ENCODE data around the gene HERC3. TPM values are rescaled to one million over a fixed set of nuclear protein-coding genes. Genes with fewer than 3 reads are reported as not detected.

The HERC3 gene
- total and polyA plus RNA-seq, 2 experiments from 2014 or later = 2.2 to 2.4 TPM

GRCh38 chr4:88702782-88703181, 110.5 kb downstream of the HERC3 start:
- ATAC-seq = no peak
- TF ChIP-seq NANOG (IDR thresholded peaks at IDR 0.05; ENCODE audit: borderline replicate concordance) (no peak), REST (IDR thresholded peaks at IDR 0.05; ENCODE audit: unreplicated experiment) (no peak), EZH2phosphoT487 (IDR thresholded peaks at IDR 0.05; ENCODE audit: unreplicated experiment) (no peak), JUNB (IDR thresholded peaks at IDR 0.05; ENCODE audit: unreplicated experiment) (no peak), POLR2AphosphoS5 (IDR thresholded peaks at IDR 0.05; ENCODE audit: low read depth) (no peak), STAT1 (IDR thresholded peaks at IDR 0.05; ENCODE audit: unreplicated experiment) (no peak), CREB1 (CRISPR knock-in tag; IDR thresholded peaks at IDR 0.05; ENCODE audit: low read depth) (no peak), ZNF331 (CRISPR knock-in tag; IDR thresholded peaks at IDR 0.05; ENCODE audit: low read depth) (no peak), ZNF114 (CRISPR knock-in tag; IDR thresholded peaks at IDR 0.05) (no peak), EZH2 (IDR thresholded peaks at IDR 0.05; ENCODE audit: low read depth, unreplicated experiment) (no peak)
- TF ChIP-seq, protein P1, sequence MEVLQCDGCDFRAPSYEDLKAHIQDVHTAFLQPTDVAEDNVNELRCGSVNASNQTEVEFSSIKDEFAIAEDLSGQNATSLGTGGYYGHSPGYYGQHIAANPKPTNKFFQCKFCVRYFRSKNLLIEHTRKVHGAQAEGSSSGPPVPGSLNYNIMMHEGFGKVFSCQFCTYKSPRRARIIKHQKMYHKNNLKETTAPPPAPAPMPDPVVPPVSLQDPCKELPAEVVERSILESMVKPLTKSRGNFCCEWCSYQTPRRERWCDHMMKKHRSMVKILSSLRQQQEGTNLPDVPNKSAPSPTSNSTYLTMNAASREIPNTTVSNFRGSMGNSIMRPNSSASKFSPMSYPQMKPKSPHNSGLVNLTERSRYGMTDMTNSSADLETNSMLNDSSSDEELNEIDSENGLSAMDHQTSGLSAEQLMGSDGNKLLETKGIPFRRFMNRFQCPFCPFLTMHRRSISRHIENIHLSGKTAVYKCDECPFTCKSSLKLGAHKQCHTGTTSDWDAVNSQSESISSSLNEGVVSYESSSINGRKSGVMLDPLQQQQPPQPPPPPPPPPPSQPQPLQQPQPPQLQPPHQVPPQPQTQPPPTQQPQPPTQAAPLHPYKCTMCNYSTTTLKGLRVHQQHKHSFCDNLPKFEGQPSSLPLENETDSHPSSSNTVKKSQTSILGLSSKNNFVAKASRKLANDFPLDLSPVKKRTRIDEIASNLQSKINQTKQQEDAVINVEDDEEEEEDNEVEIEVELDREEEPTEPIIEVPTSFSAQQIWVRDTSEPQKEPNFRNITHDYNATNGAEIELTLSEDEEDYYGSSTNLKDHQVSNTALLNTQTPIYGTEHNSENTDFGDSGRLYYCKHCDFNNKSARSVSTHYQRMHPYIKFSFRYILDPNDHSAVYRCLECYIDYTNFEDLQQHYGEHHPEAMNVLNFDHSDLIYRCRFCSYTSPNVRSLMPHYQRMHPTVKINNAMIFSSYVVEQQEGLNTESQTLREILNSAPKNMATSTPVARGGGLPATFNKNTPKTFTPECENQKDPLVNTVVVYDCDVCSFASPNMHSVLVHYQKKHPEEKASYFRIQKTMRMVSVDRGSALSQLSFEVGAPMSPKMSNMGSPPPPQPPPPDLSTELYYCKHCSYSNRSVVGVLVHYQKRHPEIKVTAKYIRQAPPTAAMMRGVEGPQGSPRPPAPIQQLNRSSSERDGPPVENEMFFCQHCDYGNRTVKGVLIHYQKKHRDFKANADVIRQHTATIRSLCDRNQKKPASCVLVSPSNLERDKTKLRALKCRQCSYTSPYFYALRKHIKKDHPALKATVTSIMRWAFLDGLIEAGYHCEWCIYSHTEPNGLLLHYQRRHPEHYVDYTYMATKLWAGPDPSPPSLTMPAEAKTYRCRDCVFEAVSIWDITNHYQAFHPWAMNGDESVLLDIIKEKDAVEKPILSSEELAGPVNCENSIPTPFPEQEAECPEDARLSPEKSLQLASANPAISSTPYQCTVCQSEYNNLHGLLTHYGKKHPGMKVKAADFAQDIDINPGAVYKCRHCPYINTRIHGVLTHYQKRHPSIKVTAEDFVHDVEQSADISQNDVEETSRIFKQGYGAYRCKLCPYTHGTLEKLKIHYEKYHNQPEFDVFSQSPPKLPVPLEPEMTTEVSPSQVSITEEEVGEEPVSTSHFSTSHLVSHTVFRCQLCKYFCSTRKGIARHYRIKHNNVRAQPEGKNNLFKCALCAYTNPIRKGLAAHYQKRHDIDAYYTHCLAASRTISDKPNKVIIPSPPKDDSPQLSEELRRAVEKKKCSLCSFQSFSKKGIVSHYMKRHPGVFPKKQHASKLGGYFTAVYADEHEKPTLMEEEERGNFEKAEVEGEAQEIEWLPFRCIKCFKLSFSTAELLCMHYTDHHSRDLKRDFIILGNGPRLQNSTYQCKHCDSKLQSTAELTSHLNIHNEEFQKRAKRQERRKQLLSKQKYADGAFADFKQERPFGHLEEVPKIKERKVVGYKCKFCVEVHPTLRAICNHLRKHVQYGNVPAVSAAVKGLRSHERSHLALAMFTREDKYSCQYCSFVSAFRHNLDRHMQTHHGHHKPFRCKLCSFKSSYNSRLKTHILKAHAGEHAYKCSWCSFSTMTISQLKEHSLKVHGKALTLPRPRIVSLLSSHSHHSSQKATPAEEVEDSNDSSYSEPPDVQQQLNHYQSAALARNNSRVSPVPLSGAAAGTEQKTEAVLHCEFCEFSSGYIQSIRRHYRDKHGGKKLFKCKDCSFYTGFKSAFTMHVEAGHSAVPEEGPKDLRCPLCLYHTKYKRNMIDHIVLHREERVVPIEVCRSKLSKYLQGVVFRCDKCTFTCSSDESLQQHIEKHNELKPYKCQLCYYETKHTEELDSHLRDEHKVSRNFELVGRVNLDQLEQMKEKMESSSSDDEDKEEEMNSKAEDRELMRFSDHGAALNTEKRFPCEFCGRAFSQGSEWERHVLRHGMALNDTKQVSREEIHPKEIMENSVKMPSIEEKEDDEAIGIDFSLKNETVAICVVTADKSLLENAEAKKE (CRISPR knock-in tag; IDR thresholded peaks at IDR 0.05) = no peak
- TF ChIP-seq, protein P2, sequence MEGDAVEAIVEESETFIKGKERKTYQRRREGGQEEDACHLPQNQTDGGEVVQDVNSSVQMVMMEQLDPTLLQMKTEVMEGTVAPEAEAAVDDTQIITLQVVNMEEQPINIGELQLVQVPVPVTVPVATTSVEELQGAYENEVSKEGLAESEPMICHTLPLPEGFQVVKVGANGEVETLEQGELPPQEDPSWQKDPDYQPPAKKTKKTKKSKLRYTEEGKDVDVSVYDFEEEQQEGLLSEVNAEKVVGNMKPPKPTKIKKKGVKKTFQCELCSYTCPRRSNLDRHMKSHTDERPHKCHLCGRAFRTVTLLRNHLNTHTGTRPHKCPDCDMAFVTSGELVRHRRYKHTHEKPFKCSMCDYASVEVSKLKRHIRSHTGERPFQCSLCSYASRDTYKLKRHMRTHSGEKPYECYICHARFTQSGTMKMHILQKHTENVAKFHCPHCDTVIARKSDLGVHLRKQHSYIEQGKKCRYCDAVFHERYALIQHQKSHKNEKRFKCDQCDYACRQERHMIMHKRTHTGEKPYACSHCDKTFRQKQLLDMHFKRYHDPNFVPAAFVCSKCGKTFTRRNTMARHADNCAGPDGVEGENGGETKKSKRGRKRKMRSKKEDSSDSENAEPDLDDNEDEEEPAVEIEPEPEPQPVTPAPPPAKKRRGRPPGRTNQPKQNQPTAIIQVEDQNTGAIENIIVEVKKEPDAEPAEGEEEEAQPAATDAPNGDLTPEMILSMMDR (conservative IDR thresholded peaks at IDR 0.05; ENCODE audit: low read depth in 2 of 2) = no peak
- TF ChIP-seq, protein P3, sequence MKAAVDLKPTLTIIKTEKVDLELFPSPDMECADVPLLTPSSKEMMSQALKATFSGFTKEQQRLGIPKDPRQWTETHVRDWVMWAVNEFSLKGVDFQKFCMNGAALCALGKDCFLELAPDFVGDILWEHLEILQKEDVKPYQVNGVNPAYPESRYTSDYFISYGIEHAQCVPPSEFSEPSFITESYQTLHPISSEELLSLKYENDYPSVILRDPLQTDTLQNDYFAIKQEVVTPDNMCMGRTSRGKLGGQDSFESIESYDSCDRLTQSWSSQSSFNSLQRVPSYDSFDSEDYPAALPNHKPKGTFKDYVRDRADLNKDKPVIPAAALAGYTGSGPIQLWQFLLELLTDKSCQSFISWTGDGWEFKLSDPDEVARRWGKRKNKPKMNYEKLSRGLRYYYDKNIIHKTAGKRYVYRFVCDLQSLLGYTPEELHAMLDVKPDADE (IDR thresholded peaks at IDR 0.05) = no peak

More at GRCh38 chr4:88702782-88703181, 110.5 kb downstream of the HERC3 start:
- H3K4me1 ChIP-seq (ENCODE audit: insufficient read depth) = no peaks in the 10 kb centered on the region
- no peak overlapping the region for H3K27ac ChIP-seq (ENCODE audit: low read depth)
- Mint-ChIP-seq H3K27me3 (ENCODE audit: insufficient read depth, low read depth, poor library complexity) (peaks cover 1% of the 10 kb centered on the region), H3K9me3 (no peaks in the 10 kb centered on the region), H3K36me3 (ENCODE audit: low read depth) (no peaks in the 10 kb centered on the region), H3K4me3 (no peak overlapping the region), H3K4me1 (peaks cover 5% of the 10 kb centered on the region), H3K27ac (no peak overlapping the region)
- H3K79me2 ChIP-seq (replicated peaks; ENCODE audit: insufficient read depth) = no peaks in the 10 kb centered on the region
- H3F3A ChIP-seq (replicated peaks; ENCODE audit: low read depth) = no peaks in the 10 kb centered on the region
- no peaks in the 10 kb centered on the region for H3K27me3 ChIP-seq (ENCODE audit: insufficient read depth)
- no peak overlapping the region for H3K4me2 ChIP-seq
- H2AFZ ChIP-seq = no peak overlapping the region
- DNase-seq (ENCODE audit: low spot score) = no peak
- H3K9me2 ChIP-seq (ENCODE audit: insufficient read depth) = no peaks in the 10 kb centered on the region
- H4K20me1 ChIP-seq (replicated peaks; ENCODE audit: insufficient read depth) = no peaks in the 10 kb centered on the region
- H3K4me3 ChIP-seq = no peak overlapping the region
- no peaks in the 10 kb centered on the region for H3K36me3 ChIP-seq (ENCODE audit: insufficient read depth)
